ENCODE measurements around the gene ADAMTS15.
A peak's percentile ranks its signal among the peaks of the same experiment; 100 is the strongest.

Gene ADAMTS15

DNA sequence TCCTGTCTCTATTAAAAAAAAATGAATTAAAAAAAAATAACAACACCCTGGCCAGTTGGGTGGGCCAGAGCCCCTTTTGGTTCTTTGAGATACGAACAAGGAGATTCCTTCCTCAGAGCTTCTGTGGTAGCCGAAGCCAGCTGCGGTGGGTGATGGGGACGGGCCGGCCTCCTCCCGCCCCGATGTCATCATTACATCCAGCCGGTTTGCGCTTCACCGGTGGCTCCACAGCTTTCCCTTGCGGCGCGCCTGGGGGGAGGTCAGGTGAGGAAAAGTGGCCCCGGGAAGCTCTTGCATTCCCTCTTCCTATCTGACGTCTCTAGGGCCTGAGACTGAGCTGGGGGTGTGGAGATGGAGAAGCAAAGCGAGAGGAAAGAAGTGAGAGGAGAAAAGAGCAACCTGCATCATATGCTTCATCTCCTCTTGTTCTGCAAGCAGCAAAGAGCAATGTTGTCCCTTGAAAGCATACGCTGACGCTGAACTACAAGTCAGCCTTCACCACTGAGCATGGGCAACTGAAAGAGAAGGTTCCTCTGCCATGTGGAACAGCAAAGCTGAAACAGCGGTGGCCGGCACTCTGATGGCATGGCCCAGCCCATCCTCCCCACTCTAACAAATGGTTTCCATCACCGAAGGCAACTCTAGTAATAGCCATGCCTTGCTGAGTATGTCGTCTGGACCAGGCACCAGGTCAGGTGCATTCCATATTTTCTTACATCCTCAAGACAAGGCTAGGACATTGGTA is 26.0 kb upstream of the ADAMTS15 start:
- H3K27me3 Mint-ChIP-seq = peaks cover 53 to 87% of the 10 kb centered on the region in 2 donors

DNA sequence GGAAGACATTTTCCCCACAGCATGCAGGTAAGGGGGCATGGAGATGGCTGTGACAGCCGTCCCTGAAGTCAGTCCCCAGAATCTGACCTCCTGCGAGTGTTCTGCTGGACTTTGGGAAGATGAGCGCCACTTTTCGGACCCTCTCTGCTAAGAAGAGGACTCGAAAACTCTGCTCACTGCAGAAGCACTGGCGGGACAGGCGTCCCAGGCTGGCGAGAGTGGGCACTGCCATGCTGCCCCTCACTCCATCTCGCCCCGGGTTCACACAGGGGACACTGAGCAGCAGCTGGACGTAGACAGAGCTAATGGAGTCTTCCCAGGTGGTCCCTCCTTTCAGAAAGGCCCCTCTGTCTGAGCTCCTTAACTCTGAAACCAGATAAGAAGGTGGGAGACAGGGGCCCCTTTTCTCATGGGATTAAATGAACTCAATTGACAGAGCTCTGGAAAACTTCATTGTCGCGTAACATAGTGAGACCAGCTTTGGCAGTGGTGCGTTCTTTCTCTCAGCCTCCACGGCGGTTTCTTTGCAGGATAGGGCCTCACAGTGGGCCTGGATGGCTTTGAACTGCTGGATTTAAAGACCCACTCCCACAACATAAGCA is 24.8 kb upstream of the ADAMTS15 start:
- H3K27me3 Mint-ChIP-seq = peaks cover 55 to 88% of the 10 kb centered on the region in 2 donors
- no peak overlapping the region for H3K27ac Mint-ChIP-seq
- no peak overlapping the region for H3K4me3 Mint-ChIP-seq
- H3K4me1 Mint-ChIP-seq (ENCODE audit: low read depth in 2 of 2) = peaks cover 8 to 9% of the 10 kb centered on the region in 2 donors
- ATAC-seq (replicated peaks) (no peak), DNase-seq (no peak)
- H3K9me3 Mint-ChIP-seq = no peaks in the 10 kb centered on the region
- no peaks in the 10 kb centered on the region for H3K36me3 Mint-ChIP-seq (ENCODE audit: insufficient read depth)

More for the DNA sequence above, 26.0 kb upstream of the ADAMTS15 start:
- Mint-ChIP-seq H3K36me3 (ENCODE audit: insufficient read depth) (no peaks in the 10 kb centered on the region), H3K4me1 (ENCODE audit: low read depth in 2 of 2) (peaks cover 6% of the 10 kb centered on the region in 2 donors), H3K4me3 (no peak overlapping the region), H3K27ac (no peak overlapping the region), H3K9me3 (no peaks in the 10 kb centered on the region)
- ATAC-seq (replicated peaks) = no peak
- DNase-seq = no peak

DNA sequence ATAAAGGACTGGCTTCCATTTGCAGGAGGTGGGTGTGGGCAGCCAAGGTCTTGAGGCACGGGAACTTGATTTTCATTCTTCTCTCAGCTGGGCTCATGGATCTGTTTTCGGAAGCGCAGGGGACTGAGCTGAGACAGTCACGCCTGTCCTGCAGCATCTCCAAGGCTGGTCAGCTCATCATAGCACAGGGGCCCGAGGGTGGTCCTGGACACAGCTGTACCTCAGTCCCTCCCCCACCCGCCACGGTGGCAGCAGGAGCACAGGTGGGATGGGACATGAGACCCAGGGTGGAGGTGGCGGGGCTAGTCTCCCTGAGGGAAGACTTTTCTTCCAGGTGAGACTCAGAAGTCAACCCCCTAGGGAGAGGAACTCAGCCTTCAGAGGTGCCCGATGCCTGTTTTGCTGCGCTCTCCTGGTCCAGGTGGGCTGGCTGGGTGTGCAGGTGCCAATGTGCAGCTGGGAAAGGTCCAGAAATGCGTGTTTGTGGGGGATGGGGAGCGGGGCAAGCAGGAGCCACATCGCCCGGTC is 23.8 kb upstream of the ADAMTS15 start:
- peaks cover 62 to 93% of the 10 kb centered on the region in 2 donors for H3K27me3 Mint-ChIP-seq
- H3K4me3 Mint-ChIP-seq = no peak overlapping the region
- no peaks in the 10 kb centered on the region for H3K9me3 Mint-ChIP-seq
- H3K36me3 Mint-ChIP-seq (ENCODE audit: insufficient read depth) = no peaks in the 10 kb centered on the region
- no peak for DNase-seq
- no peak for ATAC-seq (replicated peaks)
- H3K4me1 Mint-ChIP-seq (ENCODE audit: low read depth in 2 of 2) = peaks cover 13 to 15% of the 10 kb centered on the region in 2 donors
- H3K27ac Mint-ChIP-seq = no peak overlapping the region

DNA sequence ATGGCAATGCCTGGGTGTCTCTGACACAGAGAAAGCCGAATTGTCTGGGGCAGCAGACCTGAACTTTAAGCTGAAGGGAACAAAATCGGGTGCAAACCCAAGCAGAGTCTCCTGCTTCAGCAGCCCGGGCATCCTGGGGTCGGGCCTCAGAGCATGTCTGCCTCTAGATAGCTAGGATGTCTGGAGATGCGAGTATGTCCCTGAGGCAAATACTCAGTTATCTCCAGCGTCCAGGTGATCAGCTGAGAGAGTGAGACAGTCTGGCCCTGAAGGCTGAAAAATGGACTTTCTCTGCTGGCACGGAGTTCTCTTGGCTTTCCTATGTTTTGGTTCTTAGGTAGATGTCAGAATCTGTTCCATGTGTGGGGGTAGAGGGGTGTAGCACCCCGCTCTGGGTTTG is 23.3 kb upstream of the ADAMTS15 start:
- peaks cover 13 to 15% of the 10 kb centered on the region in 2 donors for H3K4me1 Mint-ChIP-seq (ENCODE audit: low read depth in 2 of 2)
- ATAC-seq (replicated peaks) (no peak), DNase-seq (no peak)
- peaks cover 65 to 94% of the 10 kb centered on the region in 2 donors for H3K27me3 Mint-ChIP-seq
- no peaks in the 10 kb centered on the region for H3K36me3 Mint-ChIP-seq (ENCODE audit: insufficient read depth)
- no peak overlapping the region for H3K27ac Mint-ChIP-seq
- H3K9me3 Mint-ChIP-seq = no peaks in the 10 kb centered on the region
- no peak overlapping the region for H3K4me3 Mint-ChIP-seq

DNA sequence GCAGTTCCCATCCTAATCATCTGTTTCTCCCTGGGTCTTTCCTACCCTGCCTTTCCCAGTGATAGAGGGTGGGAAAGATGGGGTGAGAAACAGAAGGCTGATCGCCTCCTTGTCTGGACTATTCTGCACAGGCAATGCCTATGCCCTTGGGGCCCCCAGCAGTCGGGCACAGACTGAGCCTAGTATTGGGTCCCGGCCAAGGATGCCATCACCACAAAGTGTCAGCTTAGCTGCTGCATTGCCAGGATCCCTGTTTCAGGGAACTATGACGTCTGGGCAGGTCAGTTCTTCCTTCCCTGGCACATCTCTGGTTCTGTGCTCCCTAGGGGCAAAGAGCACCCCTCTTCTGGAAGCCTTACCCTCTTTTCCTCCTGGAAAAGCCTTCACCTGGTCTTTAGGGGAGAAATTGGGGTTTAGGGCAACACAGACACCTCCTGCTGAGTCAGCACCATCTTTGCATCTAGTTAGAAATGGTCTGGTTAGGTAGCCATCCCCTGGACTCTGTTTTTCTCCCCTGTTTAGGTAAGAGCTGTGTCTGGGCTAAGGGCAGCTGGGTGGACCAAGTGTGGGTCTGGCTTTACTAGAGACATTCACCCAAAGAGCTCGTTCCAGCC is 22.1 kb upstream of the ADAMTS15 start:
- DNase-seq = no peak
- Mint-ChIP-seq H3K27me3 (peaks cover 66 to 94% of the 10 kb centered on the region in 2 donors), H3K4me1 (ENCODE audit: low read depth in 2 of 2) (peaks cover 14 to 15% of the 10 kb centered on the region in 2 donors), H3K27ac (no peak overlapping the region), H3K4me3 (peak overlapping the region in 1 of 2 donors; percentile 79), H3K9me3 (no peaks in the 10 kb centered on the region), H3K36me3 (ENCODE audit: insufficient read depth) (no peaks in the 10 kb centered on the region)
- ATAC-seq (replicated peaks) = no peak

DNA sequence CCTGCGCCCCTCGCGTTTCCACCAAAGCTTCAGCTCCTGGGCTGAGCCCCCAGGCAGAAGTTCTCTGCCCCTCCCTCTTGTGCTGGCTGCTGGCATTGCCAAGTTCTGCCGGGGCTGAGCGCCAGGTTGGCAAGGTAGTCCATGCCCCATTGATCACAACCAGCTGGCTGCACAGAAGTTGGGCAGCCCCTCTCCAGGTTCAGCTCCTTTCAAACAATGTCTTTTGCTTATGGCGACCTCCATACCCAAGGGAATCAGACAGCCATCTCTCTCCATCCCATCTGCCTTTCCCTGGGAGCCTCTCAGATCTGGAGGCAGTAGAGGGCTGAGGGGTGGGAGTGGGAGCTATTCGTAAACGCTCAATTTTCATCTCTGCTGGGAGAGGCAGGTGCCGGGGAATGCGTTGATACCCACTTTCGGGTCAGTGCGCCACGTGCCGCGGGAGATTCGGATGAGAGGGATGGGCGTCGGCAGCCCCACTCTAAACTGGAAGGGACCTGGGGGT is 21.6 kb upstream of the ADAMTS15 start:
- no peak overlapping the region for H3K27ac Mint-ChIP-seq
- peaks cover 68 to 92% of the 10 kb centered on the region in 2 donors for H3K27me3 Mint-ChIP-seq
- H3K36me3 Mint-ChIP-seq (ENCODE audit: insufficient read depth) = no peaks in the 10 kb centered on the region
- H3K9me3 Mint-ChIP-seq = no peaks in the 10 kb centered on the region
- H3K4me3 Mint-ChIP-seq = peak overlapping the region; percentile 70 to 79
- H3K4me1 Mint-ChIP-seq (ENCODE audit: low read depth in 2 of 2) = peaks cover 14 to 15% of the 10 kb centered on the region in 2 donors
- no peak for ATAC-seq (replicated peaks)
- no peak for DNase-seq

DNA sequence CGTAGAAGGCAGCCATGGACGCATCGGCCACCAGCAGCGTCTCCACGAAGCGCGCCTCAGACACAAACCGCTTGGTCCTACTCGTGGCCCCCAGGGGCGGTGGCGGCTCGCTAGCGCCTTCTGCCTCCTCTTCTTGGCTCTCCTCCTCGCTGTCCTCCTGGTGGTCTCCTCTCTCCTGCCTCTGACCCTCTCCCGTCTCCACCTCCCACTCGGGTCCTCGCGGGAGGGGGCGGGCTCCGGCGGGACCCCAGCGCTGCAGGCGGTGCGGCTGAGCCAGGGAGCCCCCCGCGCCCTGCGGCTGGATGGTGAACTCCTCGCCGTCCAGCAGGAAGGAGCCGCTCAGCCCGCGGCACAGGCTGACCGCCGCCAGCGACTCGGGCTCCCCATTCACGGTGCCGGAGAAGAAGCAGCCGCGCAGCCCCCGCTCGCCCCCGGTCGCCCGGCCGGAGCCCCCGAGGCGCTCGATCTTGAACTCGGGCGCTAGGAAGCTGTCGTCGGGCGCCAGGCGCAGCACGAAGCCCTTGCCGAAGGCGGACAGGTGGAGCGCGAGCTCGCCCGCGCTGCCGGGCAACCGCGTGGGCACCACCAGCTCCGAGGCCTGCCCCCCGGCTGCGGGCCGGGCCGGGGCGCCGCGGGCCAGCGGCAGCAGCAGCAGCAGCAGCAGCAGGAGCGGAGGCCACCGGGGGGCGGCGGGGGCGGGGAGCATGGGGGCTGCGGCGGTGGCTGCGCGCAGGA is 20.7 kb upstream of the ADAMTS15 start:
- DNase-seq = no peak
- peaks cover 14 to 15% of the 10 kb centered on the region in 2 donors for H3K4me1 Mint-ChIP-seq (ENCODE audit: low read depth in 2 of 2)
- ATAC-seq (replicated peaks) = peak; percentile 21
- no peaks in the 10 kb centered on the region for H3K9me3 Mint-ChIP-seq
- H3K27me3 Mint-ChIP-seq = peaks cover 69 to 84% of the 10 kb centered on the region in 2 donors
- H3K4me3 Mint-ChIP-seq = peak overlapping the region; percentile 70 to 79
- H3K27ac Mint-ChIP-seq = no peak overlapping the region
- H3K36me3 Mint-ChIP-seq (ENCODE audit: insufficient read depth) = no peaks in the 10 kb centered on the region

DNA sequence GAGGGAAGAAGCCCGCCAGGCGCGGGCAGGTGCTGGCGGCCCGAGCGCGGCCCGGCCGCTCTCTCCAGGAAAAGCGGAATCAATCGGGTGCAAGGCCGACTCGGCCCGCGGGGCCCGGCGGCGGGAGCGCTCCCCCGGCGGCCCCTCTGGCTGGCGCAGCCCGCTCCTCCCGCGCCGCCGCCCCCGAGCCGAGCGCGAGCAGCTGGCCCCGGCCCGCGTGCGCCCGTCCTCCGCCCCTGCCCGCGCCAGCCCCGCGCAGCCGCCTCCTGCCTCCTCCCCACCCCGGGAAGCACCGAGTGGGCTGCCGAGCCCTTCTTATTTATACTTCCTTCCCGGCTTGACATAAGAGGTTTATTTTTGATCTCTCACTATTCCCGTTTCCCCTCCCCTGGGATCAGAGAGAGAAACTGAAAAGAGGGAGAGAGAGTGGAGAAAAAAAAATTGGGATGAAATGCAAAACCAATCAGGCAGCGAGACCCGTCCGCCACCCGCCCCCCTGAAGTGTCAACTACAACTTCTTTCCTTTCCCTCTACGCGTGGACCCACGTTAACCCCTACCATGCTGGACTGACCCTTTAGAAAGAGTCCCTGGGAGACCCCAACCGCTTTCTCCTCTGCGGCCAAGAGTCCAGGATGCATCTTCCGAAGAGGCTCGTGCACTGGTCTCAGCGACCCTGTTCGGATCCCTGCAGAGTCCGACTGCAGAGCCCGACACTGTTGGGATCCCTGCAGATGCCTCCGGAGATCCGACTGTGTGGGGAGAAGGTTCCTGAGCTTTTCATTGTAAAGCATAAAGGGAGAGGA is 19.9 kb upstream of the ADAMTS15 start, which contains the start of gene ADAMTS8:
ADAMTS8 (minus strand) TSS at position 294 of the 804 bp plus-strand sequence. CDS start 323 bp downstream, outside the sequence.
- peak; percentile 46 for ATAC-seq (replicated peaks)
- peaks cover 14 to 15% of the 10 kb centered on the region in 2 donors for H3K4me1 Mint-ChIP-seq (ENCODE audit: low read depth in 2 of 2)

DNA sequence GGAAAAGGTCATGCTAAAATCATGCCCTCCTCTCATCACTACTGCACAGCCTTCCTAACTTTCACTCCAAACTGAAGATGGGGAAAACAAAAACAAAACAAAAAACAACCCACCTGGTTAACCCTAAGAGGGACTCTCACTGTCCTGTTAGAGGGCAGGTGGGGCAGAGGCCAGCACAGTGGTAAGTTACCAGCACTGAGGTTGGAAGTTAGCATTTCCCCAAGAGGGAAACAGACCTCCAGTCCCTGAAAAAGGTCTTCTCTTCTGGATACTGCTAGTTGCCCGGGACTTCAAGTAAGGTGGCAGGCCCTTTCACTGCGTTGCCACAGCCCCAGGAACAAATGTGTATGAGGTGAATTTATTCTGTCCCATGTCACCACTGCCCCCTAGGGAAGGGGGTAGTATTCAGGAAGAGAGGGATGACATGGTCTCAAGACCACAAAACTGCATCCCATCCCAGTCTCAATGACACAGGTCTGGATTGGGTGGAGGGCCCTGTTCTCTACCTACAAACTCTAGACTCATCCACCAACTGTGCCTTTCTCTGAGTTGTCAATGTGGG is 19.2 kb upstream of the ADAMTS15 start:
- no peaks in the 10 kb centered on the region for H3K9me3 Mint-ChIP-seq
- peak overlapping the region; percentile 75 to 84 for H3K4me3 Mint-ChIP-seq
- no peak overlapping the region for H3K27ac Mint-ChIP-seq
- peaks cover 14 to 15% of the 10 kb centered on the region in 2 donors for H3K4me1 Mint-ChIP-seq (ENCODE audit: low read depth in 2 of 2)
- no peaks in the 10 kb centered on the region for H3K36me3 Mint-ChIP-seq (ENCODE audit: insufficient read depth)
- peaks cover 69% of the 10 kb centered on the region in 2 donors for H3K27me3 Mint-ChIP-seq
- ATAC-seq (replicated peaks) (no peak), DNase-seq (no peak)

More for the DNA sequence above, 19.9 kb upstream of the ADAMTS15 start, which contains the start of gene ADAMTS8:
- H3K27me3 Mint-ChIP-seq = peaks cover 73 to 76% of the 10 kb centered on the region in 2 donors
- DNase-seq = no peak
- H3K27ac Mint-ChIP-seq = no peak within 1 kb of the TSS
- H3K9me3 Mint-ChIP-seq = no peaks in the 10 kb centered on the region
- H3K36me3 Mint-ChIP-seq (ENCODE audit: insufficient read depth) = no peaks in the 10 kb centered on the region
- peak within 1 kb of the TSS; percentile 75 to 84 for H3K4me3 Mint-ChIP-seq

DNA sequence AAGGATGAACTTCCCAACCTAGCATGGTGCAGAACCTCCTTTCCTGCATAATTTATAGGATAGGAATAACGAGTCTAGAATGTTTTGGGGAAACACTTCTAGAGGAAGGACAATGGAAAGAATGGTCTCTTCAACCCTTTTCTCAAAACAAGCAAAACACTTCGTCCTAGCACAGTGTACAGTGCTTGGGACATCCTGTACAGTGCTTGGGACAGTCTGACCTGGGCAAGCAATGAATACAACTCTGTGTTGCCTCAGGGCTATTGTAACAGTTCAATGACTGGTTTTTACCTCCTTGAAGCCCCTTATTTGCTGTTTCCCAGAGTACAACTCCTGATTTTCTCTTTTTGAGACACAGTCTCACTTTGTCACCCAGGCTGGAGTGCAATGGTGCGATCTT is 18.5 kb upstream of the ADAMTS15 start:
- H3K27me3 Mint-ChIP-seq = peaks cover 61% of the 10 kb centered on the region in 2 donors
- no peaks in the 10 kb centered on the region for H3K36me3 Mint-ChIP-seq (ENCODE audit: insufficient read depth)
- no peak overlapping the region for H3K27ac Mint-ChIP-seq
- peaks cover 13 to 15% of the 10 kb centered on the region in 2 donors for H3K4me1 Mint-ChIP-seq (ENCODE audit: low read depth in 2 of 2)
- H3K9me3 Mint-ChIP-seq = no peaks in the 10 kb centered on the region
- DNase-seq (no peak), ATAC-seq (replicated peaks) (no peak)
- H3K4me3 Mint-ChIP-seq = no peak overlapping the region

DNA sequence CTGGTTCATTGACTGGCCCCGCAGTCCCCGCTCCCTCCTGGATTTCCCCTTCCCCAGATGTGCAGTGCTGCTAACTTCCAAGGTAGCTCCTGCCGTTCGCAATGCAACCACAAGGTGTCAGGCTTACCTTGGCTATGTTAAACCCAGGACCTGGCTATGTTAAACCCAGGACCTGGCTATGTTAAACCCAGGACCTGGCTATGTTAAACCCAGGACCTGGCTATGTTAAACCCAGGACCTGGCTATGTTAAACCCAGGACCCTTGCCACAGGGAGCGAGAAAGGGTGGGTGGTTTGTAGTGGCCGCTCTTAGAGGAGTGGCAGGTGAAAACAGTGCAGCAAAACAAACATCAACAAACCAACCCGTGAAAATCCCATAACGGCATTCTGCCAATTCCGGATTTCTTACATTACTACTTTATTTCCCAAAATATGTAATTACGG is 17.1 kb upstream of the ADAMTS15 start:
- Mint-ChIP-seq H3K4me3 (no peak overlapping the region), H3K9me3 (no peaks in the 10 kb centered on the region), H3K27me3 (peaks cover 47% of the 10 kb centered on the region in 2 donors), H3K27ac (no peak overlapping the region), H3K36me3 (ENCODE audit: insufficient read depth) (no peaks in the 10 kb centered on the region), H3K4me1 (ENCODE audit: low read depth in 2 of 2) (peaks cover 13 to 15% of the 10 kb centered on the region in 2 donors)
- ATAC-seq (replicated peaks) (peak; percentile 59), DNase-seq (peak; percentile 67 to 70 (median 70))

DNA sequence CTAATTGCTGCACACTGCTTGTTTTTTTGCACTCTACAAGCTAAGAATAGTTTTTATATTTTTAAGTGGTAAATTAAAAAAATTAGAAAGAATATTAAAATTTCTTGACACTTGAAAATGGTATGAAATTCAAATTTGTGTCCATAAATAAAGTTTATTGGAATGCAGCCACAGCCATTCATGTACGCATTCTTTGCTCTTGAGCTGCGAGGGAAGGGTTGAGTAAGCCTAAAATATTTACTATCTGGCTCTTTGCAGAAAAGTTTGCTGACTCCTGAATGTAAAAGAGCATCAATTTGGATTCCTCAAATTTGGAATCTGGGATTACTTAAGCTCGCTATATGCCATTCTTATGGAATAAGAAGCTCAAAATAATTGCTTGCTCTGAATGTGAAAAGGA is 16.6 kb upstream of the ADAMTS15 start:
- H3K4me3 Mint-ChIP-seq = no peak overlapping the region
- peaks cover 43% of the 10 kb centered on the region in 2 donors for H3K27me3 Mint-ChIP-seq
- peaks cover 13 to 15% of the 10 kb centered on the region in 2 donors for H3K4me1 Mint-ChIP-seq (ENCODE audit: low read depth in 2 of 2)
- DNase-seq (no peak), ATAC-seq (replicated peaks) (no peak)
- H3K9me3 Mint-ChIP-seq = no peaks in the 10 kb centered on the region
- no peaks in the 10 kb centered on the region for H3K36me3 Mint-ChIP-seq (ENCODE audit: insufficient read depth)
- H3K27ac Mint-ChIP-seq = no peak overlapping the region

Data from effector memory CD8-positive, alpha-beta T cell (primary cell).